Upper lobe of left lung (tissue), 4 donors: ENCODE measurements around the gene CR1.

Experiments used
- CTCF ChIP-seq, 6 experiments: fragments of 450-650 bp in 4 of 6; fragments of 200-600 bp in 2 of 6; sonication (generic) in 2 of 6; IDR thresholded peaks; one replicate each; pipeline ENCODE4 v1.5.1; 2016 to 2019; ENCODE audit warnings: antibody characterized with exemption in 6 of 6
- POLR2A ChIP-seq, 4 donors: fragments of 450-650 bp; IDR thresholded peaks; one replicate each; pipeline ENCODE4 v1.5.1; 2016 to 2017; ENCODE audit warnings: antibody characterized with exemption in 4 of 4, mild to moderate bottlenecking in 2 of 4
- POLR2AphosphoS5 ChIP-seq, 2 donors: sonication (generic); formaldehyde crosslinking; IDR thresholded peaks; one replicate each; pipeline ENCODE4 v1.5.1; 2017; ENCODE audit warnings: antibody characterized with exemption in 2 of 2

DNA sequence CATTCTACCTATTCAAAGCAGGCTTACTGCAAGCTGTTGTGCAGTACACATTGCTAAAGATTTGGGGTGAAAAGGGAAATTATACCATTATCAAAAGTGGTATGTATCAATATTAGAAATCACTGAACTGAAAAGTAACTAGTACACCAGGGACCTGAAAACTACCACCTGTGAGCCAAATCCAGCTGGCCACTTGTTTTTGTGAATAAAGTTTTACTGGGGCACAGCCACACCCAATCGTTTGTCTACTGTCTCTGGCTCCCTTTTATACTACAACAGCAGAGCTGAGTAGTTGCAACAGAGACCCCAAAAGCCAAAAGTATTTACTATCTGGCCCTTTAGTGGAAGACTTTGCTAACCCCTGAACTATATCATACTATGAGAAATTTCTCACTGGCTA is 135.2 kb downstream of the CR1 start:
- TF ChIP-seq CTCF (IDR thresholded peaks at IDR 0.05) (no peak), POLR2AphosphoS5 (IDR thresholded peaks at IDR 0.05) (no peak), POLR2A (IDR thresholded peaks at IDR 0.05) (no peak)
